GM19023 (cell line): ENCODE results near the gene DOK5.
"Not testable (repeated sequence)": the region's sequence is repeated elsewhere in the genome, so short reads cannot be mapped to it uniquely, and the experiment has no call there.

Experiments used
- ATAC-seq: cut with Tn5 transposase; IDR thresholded peaks from one replicate; pipeline ENCODE4 v1.9.1; 2021; ENCODE audit warnings: mild to moderate bottlenecking, moderate library complexity; ENCODE audit not compliant: unreplicated experiment

The DOK5 gene

GRCh38 chr20:54469952-54470351 lies 5.4 kb upstream of the DOK5 start:
- no peak for ATAC-seq

DNA sequence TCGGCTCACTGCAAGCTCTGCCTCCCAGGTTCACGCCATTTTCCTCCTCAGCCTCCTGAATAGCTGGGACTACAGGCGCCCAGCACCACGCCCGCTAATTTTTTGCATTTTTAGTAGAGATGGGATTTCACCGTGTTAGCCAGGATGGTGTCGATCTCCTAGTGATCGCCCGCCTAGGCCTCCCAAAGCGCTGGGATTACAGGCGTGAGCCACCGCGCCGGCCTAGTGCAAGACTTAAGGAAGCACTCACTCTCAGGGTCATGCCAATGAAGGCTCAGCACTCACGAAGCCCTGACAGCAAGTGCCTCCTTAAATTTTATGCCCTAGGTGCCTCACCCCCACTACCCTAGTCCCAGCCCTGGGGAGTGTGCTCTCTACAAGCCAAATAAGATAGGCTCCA lies 4.7 kb upstream of the DOK5 start:
- no peak for ATAC-seq

DNA sequence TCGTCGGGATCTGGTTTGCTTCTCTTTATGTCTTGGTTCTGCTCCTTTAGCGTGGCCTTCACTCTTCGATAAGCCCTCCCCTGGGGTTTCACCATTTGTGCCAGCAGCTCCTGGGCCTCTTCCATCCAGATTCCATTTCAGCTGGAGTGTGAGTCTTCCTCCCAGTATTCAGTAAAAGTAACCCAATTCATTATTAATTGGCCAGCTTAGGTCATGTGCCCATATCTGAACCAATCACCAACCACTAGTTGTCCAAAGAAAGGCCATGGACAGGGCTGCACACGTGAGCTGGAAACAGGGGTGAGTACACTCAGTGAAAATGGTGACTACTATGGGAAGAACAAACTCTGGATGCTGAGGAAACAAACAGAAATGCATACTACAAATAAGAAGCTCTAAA lies 2.8 kb upstream of the DOK5 start:
- no peak for ATAC-seq

DNA sequence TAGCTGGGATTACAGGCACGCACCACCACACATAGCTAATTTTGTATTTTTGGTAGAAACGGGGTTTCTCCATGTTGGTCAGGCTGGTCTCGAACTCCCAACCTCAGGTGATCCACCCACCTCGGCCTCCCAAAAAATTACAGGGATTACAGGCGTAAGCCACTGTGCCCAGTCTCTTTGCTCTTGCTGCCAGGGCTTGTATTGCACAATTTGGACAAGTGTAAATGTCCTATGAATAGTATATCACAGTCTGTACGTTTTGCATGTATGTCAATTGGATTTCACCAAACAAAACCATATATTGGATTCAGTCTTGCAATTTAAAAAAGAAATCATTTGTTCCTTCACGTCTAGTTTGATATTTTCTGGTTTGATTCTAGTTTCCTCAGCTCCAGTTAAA lies 2.1 kb upstream of the DOK5 start:
- no peak for ATAC-seq

DNA sequence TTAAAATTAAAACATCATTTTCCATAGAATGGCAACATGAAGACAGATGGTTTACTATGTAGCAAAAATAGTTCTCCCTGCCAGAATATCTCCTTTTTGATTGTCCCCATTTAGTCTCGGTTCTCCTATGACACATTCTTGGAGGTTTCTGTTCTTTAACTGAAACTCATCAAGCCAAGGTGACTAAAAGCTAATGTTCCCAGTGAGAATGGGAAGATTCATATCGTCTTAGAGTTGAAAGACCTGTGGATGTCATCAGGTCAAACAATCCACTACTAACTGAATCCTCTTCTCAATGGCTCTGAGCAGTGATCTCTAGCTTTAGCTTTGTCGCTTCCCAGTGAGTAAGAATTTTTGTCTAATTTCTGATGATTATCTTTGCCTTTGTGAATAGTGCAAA lies 1.3 kb upstream of the DOK5 start:
- ATAC-seq: no peak

GRCh38 chr20:54474866-54475265 lies 527 bp upstream of the DOK5 start:
- no peak for ATAC-seq

- no peak for ATAC-seq
Measured at GRCh38 chr20:54476169-54477009, 996 bp downstream of the DOK5 start.

GRCh38 chr20:54477191-54477955 lies 2.0 kb downstream of the DOK5 start:
- no peak for ATAC-seq

- ATAC-seq: no peak
Measured at GRCh38 chr20:54479138-54479906, 3.9 kb downstream of the DOK5 start.

DNA sequence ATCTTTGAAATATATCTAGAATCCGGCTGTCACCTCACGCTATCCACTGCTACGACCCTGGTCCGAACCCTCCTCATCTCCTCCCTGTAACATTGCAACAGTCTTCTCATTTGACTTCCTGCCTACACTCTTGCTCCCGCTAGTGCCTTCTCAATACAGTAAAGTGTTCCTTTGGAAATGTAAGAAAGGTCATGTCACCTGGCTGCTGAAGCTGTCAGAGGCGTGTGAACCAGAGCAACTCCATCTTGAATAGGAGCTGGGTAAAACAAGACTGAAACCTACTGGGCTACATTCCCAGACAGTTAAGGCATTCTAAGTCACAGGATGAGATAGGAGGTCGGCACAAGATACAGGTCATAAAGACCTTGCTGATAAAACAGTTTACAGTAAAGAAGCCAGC lies 4.5 kb downstream of the DOK5 start:
- not testable (repeated sequence) for ATAC-seq

DNA sequence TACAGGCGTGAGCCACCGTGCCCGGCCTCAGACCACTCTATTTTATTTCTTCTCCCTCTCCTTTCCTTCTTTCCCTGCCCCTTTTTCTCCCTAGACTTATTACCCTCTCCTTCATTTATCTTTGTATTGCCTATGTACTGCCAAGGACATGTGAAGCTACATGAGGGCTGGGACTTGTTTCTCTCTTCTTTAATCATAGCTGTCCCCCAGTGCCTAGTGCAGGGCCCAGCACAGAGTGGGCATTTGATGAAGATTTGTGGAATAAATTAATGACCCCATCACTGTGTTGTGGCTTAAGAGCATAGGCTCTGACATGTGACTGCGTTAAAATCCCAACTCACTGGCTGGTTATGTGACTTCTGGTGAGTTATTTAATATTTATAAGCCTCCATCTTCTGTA lies 6.0 kb downstream of the DOK5 start:
- ATAC-seq: no peak

DNA sequence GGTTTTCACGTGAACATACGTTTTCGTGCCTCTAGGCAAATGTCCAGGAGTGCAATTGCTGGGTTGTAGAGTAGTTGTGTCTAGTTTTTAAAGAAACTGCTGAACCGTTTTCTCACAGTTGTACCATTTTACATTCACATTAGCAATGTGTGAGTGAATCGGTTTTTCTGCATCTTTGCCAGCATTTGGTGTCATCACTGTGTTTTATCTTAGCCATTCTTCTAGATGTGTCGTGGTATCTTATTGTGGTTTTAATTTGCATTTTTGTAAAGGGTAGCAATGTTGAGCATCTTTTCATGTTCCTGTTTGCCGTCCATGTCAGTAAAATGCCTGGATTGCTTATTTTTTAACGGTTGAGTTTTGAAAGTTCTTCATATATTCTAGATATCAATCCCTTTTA lies 10.2 kb downstream of the DOK5 start:
- ATAC-seq: no peak

DNA sequence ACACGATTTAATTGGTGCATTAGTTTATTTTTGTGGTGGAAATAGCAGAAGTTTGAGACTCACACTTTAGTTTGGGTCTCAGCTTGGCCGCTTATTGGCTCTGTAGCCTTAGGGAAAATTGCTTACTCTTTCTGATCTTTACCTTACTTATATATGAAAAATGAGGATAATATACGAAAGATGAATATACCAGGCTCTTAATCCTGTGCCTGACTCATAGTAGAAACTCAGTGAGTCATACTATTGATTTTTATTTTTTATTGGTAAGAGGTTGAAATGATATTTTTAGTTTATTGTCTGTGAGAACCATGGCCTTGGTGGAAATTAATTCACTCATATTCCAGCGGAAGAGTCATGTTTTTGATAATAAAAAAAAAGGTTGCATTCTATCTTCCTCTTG lies 11.2 kb downstream of the DOK5 start:
- ATAC-seq: no peak

DNA sequence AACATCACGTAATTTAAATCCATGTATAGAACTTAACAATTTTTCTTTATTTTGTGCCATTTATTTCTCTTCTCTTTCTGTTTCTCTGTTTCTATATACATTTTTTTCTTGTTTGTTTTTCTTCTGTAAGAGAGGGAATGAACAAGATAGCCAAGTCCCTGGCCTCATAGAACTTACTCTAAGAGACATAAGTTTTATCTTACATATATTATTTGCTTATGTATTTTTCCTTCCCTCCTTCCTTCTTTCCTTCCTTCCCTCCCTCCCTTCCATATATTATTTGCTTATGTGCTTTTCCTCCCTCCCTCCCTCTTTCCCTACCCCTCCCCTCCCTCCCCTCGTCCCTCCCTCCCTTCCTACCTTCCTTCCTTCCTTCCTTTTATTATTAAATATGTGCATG lies 13.0 kb downstream of the DOK5 start:
- ATAC-seq: no peak

DNA sequence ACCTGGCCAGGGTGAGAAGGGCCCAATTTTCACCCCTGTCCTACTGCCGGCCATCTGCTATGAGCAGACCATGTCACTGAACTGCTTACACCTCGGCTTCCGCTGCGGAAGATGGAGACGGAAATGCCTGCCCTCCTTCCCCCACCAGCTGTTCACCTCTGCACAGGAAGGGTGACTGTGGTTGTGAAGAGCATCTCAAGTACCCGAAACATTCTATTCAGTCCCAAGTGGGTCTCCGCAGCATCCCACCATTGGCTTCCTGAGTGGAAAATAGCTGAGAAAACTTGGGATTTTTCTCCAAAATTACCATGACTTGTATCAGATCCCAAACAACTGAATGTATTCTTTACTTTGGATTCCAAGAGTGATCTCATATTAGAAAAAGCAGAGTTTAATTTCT lies 16.1 kb downstream of the DOK5 start:
- ATAC-seq: no peak

- ATAC-seq: no peak
Measured at GRCh38 chr20:54494303-54495006, 19.1 kb downstream of the DOK5 start.

DNA sequence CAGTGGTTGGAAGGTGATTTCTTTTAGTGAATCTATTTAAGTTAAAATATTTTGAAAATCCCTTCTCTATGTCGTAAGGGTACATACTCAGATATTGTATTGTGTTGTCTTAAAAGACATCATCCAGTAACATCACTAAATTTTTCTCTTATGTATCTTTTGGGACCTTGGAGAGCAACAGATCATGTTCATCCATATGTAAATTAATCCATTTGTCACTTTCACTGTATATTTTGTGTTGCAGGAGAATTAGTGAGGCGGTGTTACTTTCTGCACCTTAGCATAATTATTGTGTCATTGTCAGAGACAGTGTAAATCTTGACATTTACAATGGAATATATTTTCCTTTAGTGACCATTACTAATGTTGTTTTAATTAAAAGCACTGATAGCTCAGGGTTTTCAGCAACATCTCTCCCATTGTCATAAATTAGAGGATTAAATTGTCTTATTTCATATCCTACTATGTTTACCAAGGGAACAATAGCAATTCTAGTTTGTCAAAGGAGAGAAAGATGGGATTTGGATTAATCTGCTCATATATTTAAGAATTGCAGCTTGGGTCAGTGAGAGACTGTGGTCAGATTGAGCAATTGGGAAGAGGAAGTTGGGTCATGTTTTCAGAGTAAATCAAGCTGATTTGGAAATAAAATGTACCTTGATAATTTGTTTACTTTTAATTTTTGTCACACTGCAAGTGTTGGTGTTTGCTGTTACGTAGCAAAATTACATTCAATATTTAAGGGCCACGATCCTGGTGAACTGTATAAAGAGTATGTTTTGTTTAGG lies 22.7 kb downstream of the DOK5 start:
- no peak for ATAC-seq

DNA sequence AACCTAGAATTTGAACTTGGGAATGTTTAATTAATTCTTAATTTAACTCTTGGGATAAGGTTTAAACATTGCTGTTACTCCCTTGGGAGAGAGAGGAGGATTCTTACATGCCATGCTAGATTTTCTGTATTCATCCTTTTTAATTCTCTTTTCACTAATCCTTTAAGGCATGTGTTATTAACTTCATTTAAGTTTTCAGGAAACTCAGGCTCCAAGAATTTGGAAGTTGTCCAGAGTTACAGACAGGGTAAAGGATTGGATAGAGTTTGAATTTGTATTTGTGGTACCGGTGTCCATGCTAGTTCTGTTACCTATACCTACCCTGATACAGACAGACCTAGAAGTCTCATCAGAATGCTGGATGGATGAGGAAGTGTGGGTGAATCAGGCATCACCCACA lies 23.7 kb downstream of the DOK5 start:
- ATAC-seq: no peak

DNA sequence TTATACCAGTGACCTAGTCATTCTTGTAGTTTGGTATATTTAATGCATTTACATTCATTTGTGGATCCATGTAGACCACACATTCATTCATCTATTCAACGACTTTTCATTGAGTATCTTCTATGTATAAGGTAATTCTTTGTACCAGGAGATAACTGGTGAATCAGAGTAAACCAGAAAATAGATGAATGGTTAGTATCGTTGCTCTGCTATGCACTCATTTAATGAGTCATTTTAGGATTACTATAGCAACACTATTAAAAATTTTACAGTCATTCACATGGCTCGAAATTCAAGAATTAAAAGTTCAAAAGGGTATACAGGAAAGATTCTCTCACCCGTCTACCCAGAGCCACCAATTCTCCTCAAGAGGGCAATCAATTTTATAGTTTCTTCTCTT lies 26.8 kb downstream of the DOK5 start:
- ATAC-seq: no peak

DNA sequence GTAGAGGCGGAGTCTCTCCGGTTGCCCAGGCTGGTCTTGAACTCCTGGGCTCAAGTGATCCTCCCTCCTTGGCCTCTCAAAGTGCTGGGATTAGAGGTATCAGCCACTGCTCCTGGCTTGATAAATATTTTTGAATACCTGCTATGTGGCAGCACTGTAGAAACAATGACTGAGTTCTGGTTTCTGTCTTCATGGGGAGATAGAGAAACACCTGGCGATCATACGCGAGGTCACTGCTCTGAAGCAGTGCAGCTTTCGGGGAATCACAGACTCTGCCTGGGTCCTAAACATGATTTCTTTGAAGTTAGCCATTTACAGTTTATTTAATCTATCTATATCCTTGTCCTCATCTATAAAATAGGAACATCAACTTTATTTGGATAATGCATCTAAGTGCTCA lies 31.2 kb downstream of the DOK5 start:
- no peak for ATAC-seq
